ENCODE data around the gene CHRNB2. TPM values are rescaled to one million over a fixed set of nuclear protein-coding genes. Genes with fewer than 3 reads are reported as not detected.

Gene CHRNB2
- total and polyA plus RNA-seq, 9 of the 15 experiments (the other 6 are each of a cell fraction or from before 2014, with no cell fraction given), result 0.01 TPM; not detected in 8

DNA sequence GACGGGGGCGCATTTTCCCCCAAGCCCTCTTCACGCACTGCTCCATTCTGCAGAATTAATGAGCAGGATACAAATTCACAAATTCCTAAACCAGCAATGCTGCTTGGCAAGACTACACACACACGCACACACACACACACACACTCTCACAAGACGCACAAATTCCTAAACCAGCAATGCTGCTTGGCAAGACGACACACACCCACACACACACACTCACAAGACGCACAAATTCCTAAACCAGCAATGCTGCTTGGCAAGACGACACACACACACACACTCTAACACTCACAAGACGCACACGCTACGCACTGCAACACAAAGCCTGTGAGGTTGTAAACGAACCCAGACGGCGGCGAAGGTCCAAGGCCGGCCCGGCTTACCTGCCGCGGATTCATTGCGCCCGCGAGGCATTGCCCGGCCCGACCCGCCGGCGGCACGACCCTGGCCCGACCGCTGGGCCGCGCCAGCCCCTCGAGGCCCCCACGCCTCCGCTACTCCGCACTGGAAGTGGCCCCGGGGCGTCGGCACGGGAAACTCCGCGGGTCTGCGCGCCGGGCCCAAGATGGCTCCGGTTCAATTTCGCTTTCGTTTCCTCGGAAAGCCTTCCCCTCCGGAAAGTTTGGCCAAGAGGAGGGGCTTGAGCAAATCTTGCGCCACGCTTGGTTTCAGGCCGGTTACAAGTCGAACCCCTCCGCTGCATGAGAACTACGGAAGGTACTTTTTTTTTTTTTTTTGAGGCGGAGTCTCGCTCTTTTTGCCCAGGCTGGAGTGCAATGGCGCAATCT is 40.2 kb downstream of the CHRNB2 start, which contains the start of gene ADAR (continued):
- no peak for TF ChIP-seq ZNF77 (CRISPR knock-in tag; IDR thresholded peaks at IDR 0.05)
- no peak for TF ChIP-seq KHSRP (IDR thresholded peaks at IDR 0.05)
- TF ChIP-seq ZNF436 (CRISPR knock-in tag; IDR thresholded peaks at IDR 0.05), result no peak
- TF ChIP-seq, protein P1, sequence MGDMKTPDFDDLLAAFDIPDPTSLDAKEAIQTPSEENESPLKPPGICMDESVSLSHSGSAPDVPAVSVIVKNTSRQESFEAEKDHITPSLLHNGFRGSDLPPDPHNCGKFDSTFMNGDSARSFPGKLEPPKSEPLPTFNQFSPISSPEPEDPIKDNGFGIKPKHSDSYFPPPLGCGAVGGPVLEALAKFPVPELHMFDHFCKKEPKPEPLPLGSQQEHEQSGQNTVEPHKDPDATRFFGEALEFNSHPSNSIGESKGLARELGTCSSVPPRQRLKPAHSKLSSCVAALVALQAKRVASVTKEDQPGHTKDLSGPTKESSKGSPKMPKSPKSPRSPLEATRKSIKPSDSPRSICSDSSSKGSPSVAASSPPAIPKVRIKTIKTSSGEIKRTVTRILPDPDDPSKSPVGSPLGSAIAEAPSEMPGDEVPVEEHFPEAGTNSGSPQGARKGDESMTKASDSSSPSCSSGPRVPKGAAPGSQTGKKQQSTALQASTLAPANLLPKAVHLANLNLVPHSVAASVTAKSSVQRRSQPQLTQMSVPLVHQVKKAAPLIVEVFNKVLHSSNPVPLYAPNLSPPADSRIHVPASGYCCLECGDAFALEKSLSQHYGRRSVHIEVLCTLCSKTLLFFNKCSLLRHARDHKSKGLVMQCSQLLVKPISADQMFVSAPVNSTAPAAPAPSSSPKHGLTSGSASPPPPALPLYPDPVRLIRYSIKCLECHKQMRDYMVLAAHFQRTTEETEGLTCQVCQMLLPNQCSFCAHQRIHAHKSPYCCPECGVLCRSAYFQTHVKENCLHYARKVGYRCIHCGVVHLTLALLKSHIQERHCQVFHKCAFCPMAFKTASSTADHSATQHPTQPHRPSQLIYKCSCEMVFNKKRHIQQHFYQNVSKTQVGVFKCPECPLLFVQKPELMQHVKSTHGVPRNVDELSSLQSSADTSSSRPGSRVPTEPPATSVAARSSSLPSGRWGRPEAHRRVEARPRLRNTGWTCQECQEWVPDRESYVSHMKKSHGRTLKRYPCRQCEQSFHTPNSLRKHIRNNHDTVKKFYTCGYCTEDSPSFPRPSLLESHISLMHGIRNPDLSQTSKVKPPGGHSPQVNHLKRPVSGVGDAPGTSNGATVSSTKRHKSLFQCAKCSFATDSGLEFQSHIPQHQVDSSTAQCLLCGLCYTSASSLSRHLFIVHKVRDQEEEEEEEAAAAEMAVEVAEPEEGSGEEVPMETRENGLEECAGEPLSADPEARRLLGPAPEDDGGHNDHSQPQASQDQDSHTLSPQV (IDR thresholded peaks at IDR 0.05), result no peak
- TF ChIP-seq HNRNPH1 (optimal IDR thresholded peaks at IDR 0.05; ENCODE audit: low read depth, low read length), result no peak
- no peak for TF ChIP-seq KLF13 (tag; IDR thresholded peaks at IDR 0.05; ENCODE audit: borderline replicate concordance, low read depth)
- TF ChIP-seq PTRF (tag; IDR thresholded peaks at IDR 0.05), result no peak
- TF ChIP-seq MECOM (CRISPR knock-in tag; IDR thresholded peaks at IDR 0.05), result no peak
- no peak for TF ChIP-seq SIX5 (IDR thresholded peaks at IDR 0.05; ENCODE audit: borderline replicate concordance in 1 of 2, insufficient read depth in 1 of 2, low read depth in 1 of 2, low read length in 2 of 2)
- TF ChIP-seq HIVEP1 (CRISPR knock-in tag; IDR thresholded peaks at IDR 0.05), result no peak
- no peak for TF ChIP-seq PHB (CRISPR knock-in tag; IDR thresholded peaks at IDR 0.05)
- peak; percentile 96 for TF ChIP-seq ZNF384 (IDR thresholded peaks at IDR 0.05; ENCODE audit: low read depth, low read length)
- TF ChIP-seq, protein P2, sequence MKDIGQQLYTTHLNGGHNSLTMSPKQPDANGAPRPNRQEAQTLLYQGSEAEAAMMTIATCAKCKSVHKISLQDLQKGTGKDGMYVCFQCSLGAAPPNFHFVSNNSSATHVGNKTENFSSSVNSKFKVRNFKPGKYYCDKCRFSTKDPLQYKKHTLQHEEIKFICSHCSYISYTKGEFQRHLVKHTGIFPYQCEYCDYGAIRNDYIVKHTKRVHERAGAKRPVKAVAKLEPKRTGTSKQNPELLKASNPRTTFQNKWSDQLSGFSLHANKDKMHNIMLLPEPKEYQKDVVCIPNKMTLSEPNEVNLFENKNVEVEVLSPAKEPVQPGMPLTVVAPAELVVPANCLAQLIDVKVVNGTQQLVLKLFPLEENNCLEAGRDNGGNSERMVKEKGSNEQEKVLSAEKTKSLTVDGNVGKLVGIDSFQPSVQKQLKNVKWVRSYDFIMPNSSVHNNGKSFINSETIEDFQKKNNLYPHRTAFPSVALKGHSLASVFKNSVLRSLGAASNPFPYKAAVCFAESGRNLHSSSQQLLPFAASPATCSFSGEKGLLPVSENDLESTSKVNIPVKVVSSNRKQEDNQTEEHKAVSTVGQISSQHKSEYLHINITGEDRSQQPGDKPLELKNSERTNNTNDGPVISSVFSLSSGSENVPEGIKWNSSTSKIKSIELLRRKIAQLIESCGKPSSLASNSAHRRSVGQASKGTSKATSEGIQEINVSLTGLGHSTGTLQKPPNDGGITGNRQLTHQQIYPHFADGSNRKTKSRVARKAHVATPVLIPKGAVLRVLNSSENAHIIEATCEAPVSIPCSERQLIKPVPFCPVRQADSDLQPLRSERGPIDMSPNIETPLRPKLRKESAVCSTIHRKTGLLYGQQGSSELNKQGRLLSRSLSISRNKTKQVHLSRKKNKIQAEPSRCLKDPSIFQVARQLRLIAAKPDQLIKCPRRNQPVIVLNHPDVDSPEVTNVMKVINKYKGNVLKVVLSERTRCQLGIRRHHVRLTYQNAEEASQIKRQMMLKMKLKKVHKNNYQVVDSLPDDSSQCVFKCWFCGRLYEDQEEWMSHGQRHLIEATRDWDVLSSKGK (CRISPR knock-in tag; IDR thresholded peaks at IDR 0.05), result no peak
- no peak for TF ChIP-seq CHD4 (IDR thresholded peaks at IDR 0.05; ENCODE audit: insufficient read depth, insufficient replicate concordance, low read depth, low read length, poor library complexity, severe bottlenecking)
- peak; percentile 9; the same call in 1 of the 2 replicates for TF ChIP-seq ZNF583 (CRISPR knock-in tag; IDR thresholded peaks at IDR 0.05)
- TF ChIP-seq NR4A1 (CRISPR knock-in tag; IDR thresholded peaks at IDR 0.05), result no peak
- TF ChIP-seq NR4A1 (tag; IDR thresholded peaks at IDR 0.05), result 0 out of 2 replicates have a peak, but pooled peaks have one; percentile 24
- no peak for TF ChIP-seq POLR3G (IDR thresholded peaks at IDR 0.05; ENCODE audit: extremely low read depth, insufficient read length, insufficient replicate concordance)
- TF ChIP-seq CBX8 (IDR thresholded peaks at IDR 0.05; ENCODE audit: borderline replicate concordance, extremely low read depth, low read depth, low read length, poor library complexity, severe bottlenecking), result no peak
- no peak for TF ChIP-seq GTF2A2 (tag; IDR thresholded peaks at IDR 0.05)
- TF ChIP-seq PHF20 (IDR thresholded peaks at IDR 0.05; ENCODE audit: partially characterized antibody), result peak; percentile 10
